Measurements from ENCODE around the gene GATD1. TPM values are rescaled to one million over a fixed set of nuclear protein-coding genes. Genes with fewer than 3 reads are reported as not detected.

The GATD1 gene
- total RNA-seq, 1 donor from 2014 or later, result 51.9 TPM

GRCh38 chr11:825366-826226, 48.3 kb upstream of the GATD1 start:
- Mint-ChIP-seq H3K9me3 (ENCODE audit: unreplicated experiment) (no peaks in the 10 kb centered on the region), H3K4me3 (ENCODE audit: unreplicated experiment) (no peak overlapping the region), H3K27me3 (ENCODE audit: low read depth, unreplicated experiment) (peaks cover 10% of the 10 kb centered on the region), H3K36me3 (ENCODE audit: low read depth, unreplicated experiment) (peaks cover 2% of the 10 kb centered on the region), H3K4me1 (ENCODE audit: low read depth, unreplicated experiment) (peaks cover 9% of the 10 kb centered on the region), H3K27ac (ENCODE audit: unreplicated experiment) (no peak overlapping the region)
- Histone ChIP-seq H3K27me3 (ENCODE audit: insufficient read depth, low read length) (no peaks in the 10 kb centered on the region), H4K20me1 (ENCODE audit: insufficient read depth, low read length) (peaks cover 41% of the 10 kb centered on the region), H3K4me2 (ENCODE audit: low read length) (no peak overlapping the region), H3K9me3 (ENCODE audit: insufficient read depth, low read depth, low read length) (no peaks in the 10 kb centered on the region), H3K27ac (ENCODE audit: low read depth, low read length) (no peak overlapping the region), H2AFZ (ENCODE audit: low read depth, low read length) (no peak overlapping the region), H3K36me3 (ENCODE audit: insufficient read depth, low read length) (no peaks in the 10 kb centered on the region), H3K4me1 (ENCODE audit: insufficient read depth, low read length) (peaks cover 34% of the 10 kb centered on the region), H3K4me3 (ENCODE audit: insufficient read depth, low read depth, low read length) (no peak overlapping the region), H3K79me2 (ENCODE audit: insufficient read depth, low read length) (peaks cover 20% of the 10 kb centered on the region), H3K9ac (ENCODE audit: low read length) (no peak overlapping the region)
- no peak for DNase-seq (ENCODE audit: low read depth)
- FAIRE-seq, result no peak
- no peak for TF ChIP-seq CTCF (IDR thresholded peaks at IDR 0.05; ENCODE audit: insufficient read depth, low read depth, low read length)
- no peak for TF ChIP-seq EZH2 (IDR thresholded peaks at IDR 0.05; ENCODE audit: insufficient read depth, low read length)

GRCh38 chr11:824942-825341, 47.7 kb upstream of the GATD1 start:
- Histone ChIP-seq H3K4me3 (ENCODE audit: insufficient read depth, low read depth, low read length) (no peak overlapping the region), H3K79me2 (ENCODE audit: insufficient read depth, low read length) (peaks cover 26% of the 10 kb centered on the region), H3K27ac (ENCODE audit: low read depth, low read length) (no peak overlapping the region), H3K36me3 (ENCODE audit: insufficient read depth, low read length) (no peaks in the 10 kb centered on the region), H3K9ac (ENCODE audit: low read length) (no peak overlapping the region), H4K20me1 (ENCODE audit: insufficient read depth, low read length) (peaks cover 46% of the 10 kb centered on the region), H2AFZ (ENCODE audit: low read depth, low read length) (no peak overlapping the region), H3K4me2 (ENCODE audit: low read length) (no peak overlapping the region), H3K4me1 (ENCODE audit: insufficient read depth, low read length) (peaks cover 34% of the 10 kb centered on the region), H3K9me3 (ENCODE audit: insufficient read depth, low read depth, low read length) (no peaks in the 10 kb centered on the region), H3K27me3 (ENCODE audit: insufficient read depth, low read length) (no peaks in the 10 kb centered on the region)
- Mint-ChIP-seq H3K36me3 (ENCODE audit: low read depth, unreplicated experiment) (peaks cover 2% of the 10 kb centered on the region), H3K4me3 (ENCODE audit: unreplicated experiment) (no peak overlapping the region), H3K4me1 (ENCODE audit: low read depth, unreplicated experiment) (peaks cover 9% of the 10 kb centered on the region), H3K27ac (ENCODE audit: unreplicated experiment) (no peak overlapping the region), H3K9me3 (ENCODE audit: unreplicated experiment) (no peaks in the 10 kb centered on the region), H3K27me3 (ENCODE audit: low read depth, unreplicated experiment) (peaks cover 10% of the 10 kb centered on the region)
- TF ChIP-seq EZH2 (IDR thresholded peaks at IDR 0.05; ENCODE audit: insufficient read depth, low read length), result no peak
- no peak for TF ChIP-seq CTCF (IDR thresholded peaks at IDR 0.05; ENCODE audit: insufficient read depth, low read depth, low read length)
- FAIRE-seq (no peak), DNase-seq (ENCODE audit: low read depth) (no peak)
